Caco-2 (cell line): Measurements from ENCODE around the gene PRR12. TPM values are rescaled to one million over a fixed set of nuclear protein-coding genes. Genes with fewer than 3 reads are reported as not detected.
A peak's percentile ranks its signal among the peaks of the same experiment; 100 is the strongest.

Experiments used
- BruUV-seq: library from RNA; stranded (reverse); fragments of 400-500 nt; replicated peaks from 2 replicates; lab custom pipeline; 2021; lab: Mats Ljungman, UMichigan
- CTCF ChIA-PET: fragments of 300-600 bp; sonication (Branson Sonifier 250); formaldehyde crosslinking; loops from one replicate; lab custom pipeline; 2022; ENCODE audit warnings: antibody characterized with exemption; lab: Charles Lee
- POLR2A ChIA-PET: fragments of 300-600 bp; sonication (Branson Sonifier 250); formaldehyde crosslinking; loops from one replicate; lab custom pipeline; 2022; ENCODE audit warnings: antibody characterized with exemption; lab: Charles Lee
- DNase-seq, 2 experiments: peaks; one replicate each; pipeline versions ENCODE4 v3.0.0 to v3.0.0-alpha.2; 2020 to 2022
- H3K27me3 ChIP-seq: replicated peaks from 2 replicates; pipeline ENCODE4 v1.6.0; 2011; ENCODE audit warnings: low read length; ENCODE audit not compliant: control insufficient read depth, insufficient read depth
- H3K36me3 ChIP-seq: 2 replicates; pipeline ENCODE4 v1.5.1; 2011; ENCODE audit warnings: low read length; ENCODE audit not compliant: control insufficient read depth, insufficient read depth
- H3K4me1 ChIP-seq: fragments of 250-450 bp; sonication (Bioruptor Pico); 2 replicates; pipeline ENCODE4 v1.5.1; 2020; ENCODE audit warnings: mild to moderate bottlenecking
- H3K4me3 ChIP-seq: 2 replicates; pipeline ENCODE4 v1.5.1; 2011; ENCODE audit warnings: low read depth, mild to moderate bottlenecking, control low read depth, low read length
- H3K9me3 ChIP-seq: fragments of 250-450 bp; sonication (Bioruptor Pico); 2 replicates; pipeline ENCODE4 v1.5.1; 2020; ENCODE audit warnings: mild to moderate bottlenecking, moderate library complexity
- H3K27ac Mint-ChIP-seq: one replicate; pipeline ENCODE4 v1.8.0; 2022; ENCODE audit warnings: mixed read lengths; ENCODE audit not compliant: unreplicated experiment
- H3K27me3 Mint-ChIP-seq: one replicate; pipeline ENCODE4 v1.8.0; 2022; ENCODE audit warnings: mixed read lengths; ENCODE audit not compliant: insufficient read depth, unreplicated experiment
- H3K36me3 Mint-ChIP-seq: one replicate; pipeline ENCODE4 v1.8.0; 2022; ENCODE audit warnings: mild to moderate bottlenecking, mixed read lengths; ENCODE audit not compliant: insufficient read depth, unreplicated experiment
- H3K4me1 Mint-ChIP-seq: one replicate; pipeline ENCODE4 v1.8.0; 2022; ENCODE audit warnings: low read depth, mixed read lengths; ENCODE audit not compliant: unreplicated experiment
- H3K4me3 Mint-ChIP-seq: one replicate; pipeline ENCODE4 v1.8.0; 2022; ENCODE audit warnings: mild to moderate bottlenecking, moderate library complexity, mixed read lengths; ENCODE audit not compliant: unreplicated experiment
- H3K9me3 Mint-ChIP-seq: one replicate; pipeline ENCODE4 v1.8.0; 2022; ENCODE audit warnings: mixed read lengths; ENCODE audit not compliant: unreplicated experiment
- CTCF ChIP-seq, 2 experiments: fragments of 200-600 bp in 1 of 2; IDR thresholded peaks; 1 replicate in 1 of 2; 2 replicates in 1 of 2; pipeline versions ENCODE4 v1.5.1 to v1.8.0; 2011 to 2022; ENCODE audit warnings: antibody characterized with exemption in 1 of 2, control low read depth in 1 of 2, inconsistent platforms in 1 of 2, low read depth in 1 of 2, low read length in 1 of 2, mild to moderate bottlenecking in 1 of 2, moderate library complexity in 1 of 2; ENCODE audit not compliant: insufficient read depth in 1 of 2, severe bottlenecking in 1 of 2, unreplicated experiment in 1 of 2
- intact Hi-C: fragments of 100-400 bp; cut with micrococcal nuclease; formaldehyde crosslinking; loops from one replicate; pipeline ENCODE4 v1.10.0; 2022; ENCODE audit not compliant: unreplicated experiment
- total RNA-seq: library from RNA; stranded (reverse); gene quantifications from 2 replicates; pipeline ENCODE4 v1.2.3, GENCODE V29; 2022

The PRR12 gene
- total RNA-seq, 1 experiment from 2014 or later = 38.8 TPM

- peaks cover 43% of the 10 kb centered on the region for H3K4me1 Mint-ChIP-seq
- BruUV-seq = no TSS peak
- peaks cover 3% of the 10 kb centered on the region for H3K36me3 ChIP-seq
- no peaks in the 10 kb centered on the region for H3K27me3 Mint-ChIP-seq
- H3K27me3 ChIP-seq = no peaks in the 10 kb centered on the region
- DNase-seq = peak; percentile 99 to 100
- no peak for TF ChIP-seq CTCF (IDR thresholded peaks at IDR 0.05; ENCODE audit: insufficient read depth in 1 of 2, low read depth in 1 of 2, low read length in 1 of 2, severe bottlenecking in 1 of 2, unreplicated experiment in 1 of 2)
- no peaks in the 10 kb centered on the region for H3K9me3 Mint-ChIP-seq
- no peaks in the 10 kb centered on the region for H3K9me3 ChIP-seq
- H3K36me3 Mint-ChIP-seq = peaks cover 72% of the 10 kb centered on the region
- ChIA-PET CTCF (interaction anchor here (0.6 to 1.4 kb wide), 4 partner anchors 34 to 147 kb away, joined by 3 to 7 read pairs (median 6); no protein-coding TSS in a partner anchor), POLR2A (interaction anchor here (0.6 to 1.5 kb wide), 15 partner anchors 10 to 236 kb away, joined by 3 to 18 read pairs (median 5); partner anchors contain the start of genes AKT1S1, ALDH16A1, NOSIP and PRMT1)
- H3K27ac Mint-ChIP-seq = peak within 1 kb of the TSS; percentile 100
- intact Hi-C loops = loop anchor here (1.0 to 2.0 kb wide), 2 partner anchors 125 to 146 kb away; partner anchors contain the start of genes AP2A1 and RPS11
- peak within 1 kb of the TSS; percentile 98 for H3K4me3 ChIP-seq
- H3K4me1 ChIP-seq = peaks cover 7% of the 10 kb centered on the region
- H3K4me3 Mint-ChIP-seq = peak within 1 kb of the TSS; percentile 91
Observed at GRCh38 chr19:49641688-49642491, 50.9 kb downstream of the PRR12 start, which contains the start of gene SCAF1. SCAF1 (plus strand) TSS chr19:49642209; CDS start chr19:49645027, 2,818 bp downstream.

DNA sequence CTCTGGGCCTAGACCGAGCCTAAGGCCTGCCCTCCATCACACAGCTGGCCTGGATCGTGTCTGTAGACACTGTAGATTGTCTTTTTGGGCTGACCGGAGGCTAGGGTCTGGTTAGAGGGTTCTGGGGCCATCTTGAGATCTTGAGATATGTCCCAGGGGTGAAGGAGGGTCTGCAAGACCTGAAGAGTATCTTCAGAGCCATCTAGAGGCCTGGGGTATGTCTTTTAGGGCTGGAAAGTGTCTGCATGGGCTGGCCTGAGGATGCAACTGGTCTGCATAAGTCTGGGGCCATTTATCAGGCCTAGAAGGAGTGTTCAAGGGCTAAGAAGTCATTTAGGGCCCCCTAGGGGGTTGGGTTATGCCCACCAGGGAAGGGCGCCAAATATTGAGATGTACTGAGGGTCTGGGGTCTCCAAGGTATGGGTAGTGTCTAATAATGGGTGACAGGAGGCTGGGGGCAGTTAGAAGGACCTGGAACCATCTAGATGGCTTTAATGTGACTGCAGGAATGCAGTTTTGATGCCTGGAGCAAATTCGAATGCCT lies 51.6 kb downstream of the PRR12 start:
- Mint-ChIP-seq H3K27me3 (no peaks in the 10 kb centered on the region), H3K36me3 (peaks cover 76% of the 10 kb centered on the region), H3K4me3 (peak overlapping the region; percentile 91), H3K4me1 (peaks cover 40% of the 10 kb centered on the region), H3K9me3 (no peaks in the 10 kb centered on the region), H3K27ac (peak overlapping the region; percentile 100)
- no TSS peak for BruUV-seq
- Histone ChIP-seq H3K4me1 (peaks cover 7% of the 10 kb centered on the region), H3K27me3 (no peaks in the 10 kb centered on the region), H3K36me3 (peaks cover 3% of the 10 kb centered on the region), H3K9me3 (no peaks in the 10 kb centered on the region), H3K4me3 (peak overlapping the region; percentile 98)
- ChIA-PET CTCF (interaction anchor here (1.0 to 1.4 kb wide), 3 partner anchors 33 to 72 kb away, joined by 4 to 7 read pairs (median 7); no protein-coding TSS in a partner anchor), POLR2A (interaction anchor here (0.6 to 1.5 kb wide), 9 partner anchors 10 to 207 kb away, joined by 3 to 18 read pairs (median 6); partner anchors contain the start of genes PRMT1 and RPS11)
- intact Hi-C loops = loop anchor here (1.0 kb wide), 1 partner anchor 146 kb away; the partner anchor contains the start of gene RPS11
- no peak for TF ChIP-seq CTCF (IDR thresholded peaks at IDR 0.05; ENCODE audit: insufficient read depth in 1 of 2, low read depth in 1 of 2, low read length in 1 of 2, severe bottlenecking in 1 of 2, unreplicated experiment in 1 of 2)
- peak in 1 of 2 experiments; percentile 29 for DNase-seq

DNA sequence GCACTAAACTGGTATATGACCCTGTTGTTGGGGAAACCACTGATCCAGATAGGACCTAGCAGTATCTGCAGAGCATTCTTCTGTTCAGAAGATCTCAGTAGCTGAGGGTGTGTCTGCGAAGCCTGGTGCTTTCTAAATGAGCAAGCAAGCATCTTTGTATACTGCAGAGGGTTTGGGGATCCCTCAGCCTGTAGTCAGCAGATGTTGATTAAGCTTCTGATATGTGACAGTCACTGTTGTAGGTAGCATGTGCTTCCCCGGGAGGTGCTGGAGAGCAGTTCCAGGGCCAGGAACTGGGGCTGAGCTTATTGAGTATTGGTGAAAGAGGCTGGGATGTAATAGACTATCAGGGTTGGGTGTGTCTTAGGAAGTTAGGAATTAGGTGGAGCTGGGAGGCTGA lies 52.5 kb downstream of the PRR12 start:
- peaks cover 76% of the 10 kb centered on the region for H3K36me3 Mint-ChIP-seq
- Histone ChIP-seq H3K9me3 (no peaks in the 10 kb centered on the region), H3K4me3 (peak overlapping the region; percentile 98; the same call in 1 of the 2 replicates), H3K27me3 (no peaks in the 10 kb centered on the region), H3K36me3 (peaks cover 3% of the 10 kb centered on the region), H3K4me1 (peaks cover 7% of the 10 kb centered on the region)
- H3K9me3 Mint-ChIP-seq = no peaks in the 10 kb centered on the region
- intact Hi-C loops = no loop called here
- no peak for DNase-seq
- POLR2A ChIA-PET = interaction anchor here (0.5 to 0.6 kb wide), 2 partner anchors 53 to 149 kb away, joined by 4 to 7 read pairs; no protein-coding TSS in a partner anchor
- H3K27me3 Mint-ChIP-seq = no peaks in the 10 kb centered on the region
- H3K27ac Mint-ChIP-seq = peak overlapping the region; percentile 20
- no TSS peak for BruUV-seq
- peaks cover 31% of the 10 kb centered on the region for H3K4me1 Mint-ChIP-seq
- peak overlapping the region; percentile 91 for H3K4me3 Mint-ChIP-seq
- CTCF ChIA-PET = no interaction called here
- no peak for TF ChIP-seq CTCF (IDR thresholded peaks at IDR 0.05; ENCODE audit: insufficient read depth in 1 of 2, low read depth in 1 of 2, low read length in 1 of 2, severe bottlenecking in 1 of 2, unreplicated experiment in 1 of 2)
